H9 (cell line): ENCODE results near the gene DPYSL5. TPM values are rescaled to one million over a fixed set of nuclear protein-coding genes. Genes with fewer than 3 reads are reported as not detected.
"Not testable (repeated sequence)": the region's sequence is repeated elsewhere in the genome, so short reads cannot be mapped to it uniquely, and the experiment has no call there.

Experiments
- DNase-seq: peaks from one replicate; pipeline ENCODE4 v3.0.0-alpha.2; 2017
- H2AFZ ChIP-seq: one replicate; pipeline ENCODE4 v1.6.1; 2013; ENCODE audit warnings: mild to moderate bottlenecking, low read length, control low read depth, moderate library complexity
- H2AK5ac ChIP-seq: 2 replicates; pipeline ENCODE4 v1.6.1; 2013; ENCODE audit warnings: low read length, control low read depth, mixed read lengths; ENCODE audit not compliant: insufficient read length
- H2BK120ac ChIP-seq: one replicate; pipeline ENCODE4 v1.6.1; 2013; ENCODE audit warnings: low read depth, mild to moderate bottlenecking, low read length, control low read depth, inconsistent platforms; ENCODE audit not compliant: poor library complexity, severe bottlenecking
- H2BK12ac ChIP-seq: 2 replicates; pipeline ENCODE4 v1.6.1; 2013; ENCODE audit warnings: low read length, control low read depth, mixed read lengths, low read depth; ENCODE audit not compliant: insufficient read length
- H2BK15ac ChIP-seq: 2 replicates; pipeline ENCODE4 v1.6.1; 2013; ENCODE audit warnings: low read depth, low read length, control low read depth
- H2BK20ac ChIP-seq: one replicate; pipeline ENCODE4 v1.6.1; 2013; ENCODE audit warnings: low read depth, mild to moderate bottlenecking, low read length, control low read depth, inconsistent platforms; ENCODE audit not compliant: poor library complexity, severe bottlenecking
- H2BK5ac ChIP-seq: 2 replicates; pipeline ENCODE4 v1.6.1; 2013; ENCODE audit warnings: low read length, control low read depth, mixed read lengths; ENCODE audit not compliant: insufficient read length
- H3K14ac ChIP-seq: 2 replicates; pipeline ENCODE4 v1.6.1; 2013; ENCODE audit warnings: low read length, control low read depth; ENCODE audit not compliant: insufficient read depth
- H3K18ac ChIP-seq: 2 replicates; pipeline ENCODE4 v1.6.1; 2013; ENCODE audit warnings: low read depth, mild to moderate bottlenecking, mixed read lengths, low read length, control low read depth; ENCODE audit not compliant: insufficient read length
- H3K23ac ChIP-seq: 2 replicates; pipeline ENCODE4 v1.6.1; 2013; ENCODE audit warnings: low read length, control low read depth, mixed read lengths, low read depth; ENCODE audit not compliant: insufficient read length
- H3K23me2 ChIP-seq: 2 replicates; pipeline ENCODE4 v1.6.1; 2013; ENCODE audit warnings: low read depth, mild to moderate bottlenecking, mixed read lengths, low read length, control low read depth; ENCODE audit not compliant: insufficient read length, poor library complexity, severe bottlenecking
- H3K27ac ChIP-seq: 2 replicates; pipeline ENCODE4 v1.5.1; 2013; ENCODE audit warnings: low read length, control low read depth, mixed read lengths, low read depth; ENCODE audit not compliant: insufficient read length
- H3K27me3 ChIP-seq: 2 replicates; pipeline ENCODE4 v1.6.1; 2013; ENCODE audit warnings: low read length, control low read depth, inconsistent platforms; ENCODE audit not compliant: insufficient read depth
- H3K4ac ChIP-seq: 2 replicates; pipeline ENCODE4 v1.6.1; 2013; ENCODE audit warnings: low read depth, mild to moderate bottlenecking, control low read depth, inconsistent platforms, low read length, moderate library complexity
- H3K4me1 ChIP-seq: 2 replicates; pipeline ENCODE4 v1.6.1; 2013; ENCODE audit warnings: low read length, control low read depth, inconsistent platforms; ENCODE audit not compliant: insufficient read depth
- H3K4me2 ChIP-seq: 2 replicates; pipeline ENCODE4 v1.6.1; 2013; ENCODE audit warnings: low read length, control low read depth, mixed read lengths; ENCODE audit not compliant: insufficient read length, insufficient read depth
- H3K56ac ChIP-seq: 2 replicates; pipeline ENCODE4 v1.6.1; 2013; ENCODE audit warnings: low read depth, mild to moderate bottlenecking, mixed read lengths, low read length, control low read depth; ENCODE audit not compliant: insufficient read length
- H3K79me1 ChIP-seq: 2 replicates; pipeline ENCODE4 v1.6.1; 2013; ENCODE audit warnings: low read depth, mild to moderate bottlenecking, moderate library complexity, low read length, control low read depth, inconsistent platforms; ENCODE audit not compliant: insufficient read depth, poor library complexity, severe bottlenecking
- H3K79me2 ChIP-seq: 2 replicates; pipeline ENCODE4 v1.6.1; 2013; ENCODE audit warnings: low read length, control low read depth, inconsistent platforms; ENCODE audit not compliant: insufficient read depth
- H3K9ac ChIP-seq: 2 replicates; pipeline ENCODE4 v1.6.1; 2013; ENCODE audit warnings: low read length, control low read depth, mixed read lengths; ENCODE audit not compliant: insufficient read length; ENCODE audit errors: extremely low read depth
- H3K9me3 ChIP-seq: one replicate; pipeline ENCODE4 v1.6.1; 2013; ENCODE audit warnings: low read depth, low read length, inconsistent platforms; ENCODE audit not compliant: control insufficient read depth
- H3T11ph ChIP-seq: one replicate; pipeline ENCODE4 v1.6.1; 2013; ENCODE audit warnings: mild to moderate bottlenecking, low read length, control low read depth, inconsistent platforms
- H4K20me1 ChIP-seq: one replicate; pipeline ENCODE4 v1.6.1; 2013; ENCODE audit not compliant: control insufficient read depth, insufficient read length, insufficient read depth
- H4K5ac ChIP-seq: 2 replicates; pipeline ENCODE4 v1.6.1; 2013; ENCODE audit warnings: low read depth, mild to moderate bottlenecking, mixed read lengths, low read length, control low read depth; ENCODE audit not compliant: insufficient read length
- H4K8ac ChIP-seq: replicated peaks from 2 replicates; pipeline ENCODE4 v1.6.1; 2013; ENCODE audit warnings: low read length, control low read depth, mixed read lengths, low read depth; ENCODE audit not compliant: insufficient read length
- H4K91ac ChIP-seq: 2 replicates; pipeline ENCODE4 v1.6.1; 2013; ENCODE audit warnings: low read depth, mild to moderate bottlenecking, moderate library complexity, mixed read lengths, low read length, control low read depth; ENCODE audit not compliant: insufficient read length
- H3K27ac Mint-ChIP-seq, 3 experiments: 2 replicates in 2 of 3; 3 replicates in 1 of 3; pipeline ENCODE4 v1.8.0; 2020 to 2021; ENCODE audit warnings: mixed read lengths in 3 of 3, mild to moderate bottlenecking in 1 of 3, moderate library complexity in 1 of 3
- H3K27me3 Mint-ChIP-seq: 2 replicates; pipeline ENCODE4 v1.8.0; 2021; ENCODE audit warnings: low read depth, mild to moderate bottlenecking, moderate library complexity, mixed read lengths
- H3K36me3 Mint-ChIP-seq, 3 experiments: 2 replicates in 2 of 3; 3 replicates in 1 of 3; pipeline ENCODE4 v1.8.0; 2020 to 2021; ENCODE audit warnings: low read depth in 3 of 3, mixed read lengths in 3 of 3; ENCODE audit not compliant: insufficient read depth in 1 of 3
- H3K4me1 Mint-ChIP-seq, 2 experiments: 2 replicates each; pipeline ENCODE4 v1.8.0; 2020; ENCODE audit warnings: mixed read lengths in 2 of 2
- H3K4me3 Mint-ChIP-seq, 2 experiments: 2 replicates in 1 of 2; 3 replicates in 1 of 2; pipeline ENCODE4 v1.8.0; 2020 to 2021; ENCODE audit warnings: mild to moderate bottlenecking in 2 of 2, mixed read lengths in 2 of 2, moderate library complexity in 1 of 2
- H3K9me3 Mint-ChIP-seq, 2 experiments: 2 replicates in 1 of 2; 3 replicates in 1 of 2; pipeline ENCODE4 v1.8.0; 2020; ENCODE audit warnings: mild to moderate bottlenecking in 2 of 2, mixed read lengths in 2 of 2, moderate library complexity in 1 of 2
- WGBS: extraction: QIAGEN DNeasy Blood & Tissue Kit; methylation state at CpG from one replicate; pipeline ENCODE4 v1.1.7; 2013; ENCODE audit warnings: missing lambda C conversion rate, low lambda C conversion rate, mixed read lengths; ENCODE audit not compliant: insufficient read length; ENCODE audit errors: extremely low coverage; 5-methylcytosine and 5-hydroxymethylcytosine counted together
- total RNA-seq: library from RNA; stranded (reverse); gene quantifications from 2 replicates; pipeline ENCODE4 v1.2.1, GENCODE V29; 2021
- TF ChIP-seq, protein P1 (sequence below): fragments of 200-600 bp; sonication (generic); conservative IDR thresholded peaks from 3 replicates; pipeline ENCODE4 v1.8.0; 2021; ENCODE audit warnings: antibody characterized with exemption, mild to moderate bottlenecking

Gene DPYSL5
- total RNA-seq, 1 experiment from 2014 or later = 6.4 TPM

GRCh38 chr2:26812731-26813130 lies 35.2 kb upstream of the DPYSL5 start:
- no peak overlapping the region for H2BK120ac ChIP-seq
- H3K9ac ChIP-seq = no peak overlapping the region
- H3K79me1 ChIP-seq = no peaks in the 10 kb centered on the region
- H2BK12ac ChIP-seq = no peak overlapping the region
- no peak overlapping the region for H2BK20ac ChIP-seq
- no peaks in the 10 kb centered on the region for H3K23me2 ChIP-seq
- no CpG with 5 or more reads among the region's 3 CpGs for WGBS
- H3K23ac ChIP-seq = no peak overlapping the region
- no peak overlapping the region for H2BK5ac ChIP-seq
- Mint-ChIP-seq H3K36me3 (no peaks in the 10 kb centered on the region), H3K27ac (no peak overlapping the region), H3K4me3 (no peak overlapping the region), H3K27me3 (peaks cover 12% of the 10 kb centered on the region), H3K4me1 (peaks cover 15 to 16% of the 10 kb centered on the region in 2 experiments), H3K9me3 (peaks cover 4 to 5% of the 10 kb centered on the region in 2 experiments; a peak in 2 of 5 replicates)
- TF ChIP-seq, protein P1, sequence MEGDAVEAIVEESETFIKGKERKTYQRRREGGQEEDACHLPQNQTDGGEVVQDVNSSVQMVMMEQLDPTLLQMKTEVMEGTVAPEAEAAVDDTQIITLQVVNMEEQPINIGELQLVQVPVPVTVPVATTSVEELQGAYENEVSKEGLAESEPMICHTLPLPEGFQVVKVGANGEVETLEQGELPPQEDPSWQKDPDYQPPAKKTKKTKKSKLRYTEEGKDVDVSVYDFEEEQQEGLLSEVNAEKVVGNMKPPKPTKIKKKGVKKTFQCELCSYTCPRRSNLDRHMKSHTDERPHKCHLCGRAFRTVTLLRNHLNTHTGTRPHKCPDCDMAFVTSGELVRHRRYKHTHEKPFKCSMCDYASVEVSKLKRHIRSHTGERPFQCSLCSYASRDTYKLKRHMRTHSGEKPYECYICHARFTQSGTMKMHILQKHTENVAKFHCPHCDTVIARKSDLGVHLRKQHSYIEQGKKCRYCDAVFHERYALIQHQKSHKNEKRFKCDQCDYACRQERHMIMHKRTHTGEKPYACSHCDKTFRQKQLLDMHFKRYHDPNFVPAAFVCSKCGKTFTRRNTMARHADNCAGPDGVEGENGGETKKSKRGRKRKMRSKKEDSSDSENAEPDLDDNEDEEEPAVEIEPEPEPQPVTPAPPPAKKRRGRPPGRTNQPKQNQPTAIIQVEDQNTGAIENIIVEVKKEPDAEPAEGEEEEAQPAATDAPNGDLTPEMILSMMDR = no peak
- no peak overlapping the region for H2BK15ac ChIP-seq
- no peaks in the 10 kb centered on the region for H3K27me3 ChIP-seq
- no peaks in the 10 kb centered on the region for H3K4me1 ChIP-seq
- DNase-seq = no peak
- no peak overlapping the region for H4K5ac ChIP-seq
- no peak overlapping the region for H3K14ac ChIP-seq
- no peak overlapping the region for H3K27ac ChIP-seq
- H3K9me3 ChIP-seq = no peaks in the 10 kb centered on the region
- H2AK5ac ChIP-seq = no peak overlapping the region
- H3T11ph ChIP-seq = no peak overlapping the region
- H3K4ac ChIP-seq = no peak overlapping the region
- H4K8ac ChIP-seq = no peak overlapping the region
- no peaks in the 10 kb centered on the region for H4K20me1 ChIP-seq
- no peak overlapping the region for H4K91ac ChIP-seq
- no peaks in the 10 kb centered on the region for H3K79me2 ChIP-seq
- H3K56ac ChIP-seq = no peak overlapping the region
- no peak overlapping the region for H3K4me2 ChIP-seq
- H3K18ac ChIP-seq = no peak overlapping the region
- no peak overlapping the region for H2AFZ ChIP-seq

- not testable (repeated sequence) for H3K79me1 ChIP-seq, H3K36me3 Mint-ChIP-seq, H3K9me3 Mint-ChIP-seq, H3K4me2 ChIP-seq, H3K79me2 ChIP-seq, H2BK20ac ChIP-seq, H3K4me1 ChIP-seq, H3K23me2 ChIP-seq, H3K4ac ChIP-seq, H3K27ac Mint-ChIP-seq, H4K5ac ChIP-seq, H3K4me3 Mint-ChIP-seq, H3K56ac ChIP-seq, H2AK5ac ChIP-seq, H4K91ac ChIP-seq, H3K18ac ChIP-seq, DNase-seq, H3T11ph ChIP-seq, H3K14ac ChIP-seq, H2BK120ac ChIP-seq, H2BK15ac ChIP-seq, H3K27me3 ChIP-seq, H3K9me3 ChIP-seq, H3K9ac ChIP-seq, H2BK5ac ChIP-seq, H4K20me1 ChIP-seq, H4K8ac ChIP-seq, H3K23ac ChIP-seq, H2BK12ac ChIP-seq, H3K27ac ChIP-seq, H2AFZ ChIP-seq
- peaks cover 15% of the 10 kb centered on the region for H3K27me3 Mint-ChIP-seq
- H3K4me1 Mint-ChIP-seq = peaks cover 15 to 16% of the 10 kb centered on the region in 2 experiments
- no CpG with 5 or more reads among the region's 52 CpGs for WGBS
These were observed 33.7 kb upstream of the DPYSL5 start for GRCh38 chr2:26814072-26814765.
